SK-N-SH treated with all-trans-retinoic acid at 6 μM for 48 hours (cell line): ENCODE measurements around the gene FAM32A.

Source experiments
- ATAC-seq: fragments of 200-7000 bp; cut with Tn5 transposase; 3 replicates; pipeline ENCODE4 v1.9.1; 2020; ENCODE audit warnings: mild to moderate bottlenecking, moderate library complexity
- ARNTL ChIP-seq: fragments of 450-650 bp; formaldehyde crosslinking; IDR thresholded peaks from 2 replicates; pipeline ENCODE4 v1.5.0; 2020; ENCODE audit warnings: low read depth, mild to moderate bottlenecking, moderate library complexity, borderline replicate concordance
- BACH2 ChIP-seq: fragments of 250-450 bp; sonication (Bioruptor Pico); IDR thresholded peaks from 2 replicates; pipeline ENCODE4 v1.9.0; 2021; ENCODE audit warnings: mild to moderate bottlenecking, borderline replicate concordance
- CSDC2 ChIP-seq: fragments of 250-450 bp; sonication (Bioruptor Pico); IDR thresholded peaks from 2 replicates; pipeline ENCODE4 v1.5.0; 2020; ENCODE audit warnings: mild to moderate bottlenecking, moderate library complexity
- ESRRG ChIP-seq: fragments of 250-450 bp; sonication (Bioruptor Pico); IDR thresholded peaks from 2 replicates; pipeline ENCODE4 v1.6.1; 2021; ENCODE audit warnings: mild to moderate bottlenecking
- GLIS3 ChIP-seq: fragments of 250-450 bp; sonication (Bioruptor Pico); IDR thresholded peaks from 2 replicates; pipeline ENCODE4 v1.5.0; 2020; ENCODE audit warnings: mild to moderate bottlenecking, moderate library complexity
- ISL1 ChIP-seq: fragments of 250-450 bp; sonication (Bioruptor Pico); IDR thresholded peaks from 2 replicates; pipeline ENCODE4 v2.1.2; 2022; ENCODE audit warnings: mild to moderate bottlenecking, moderate library complexity
- OSR1 ChIP-seq: fragments of 250-450 bp; sonication (Bioruptor Pico); IDR thresholded peaks from 2 replicates; pipeline ENCODE4 v1.8.0; 2022; ENCODE audit warnings: moderate library complexity, mild to moderate bottlenecking, inconsistent platforms
- POU6F1 ChIP-seq: fragments of 250-450 bp; sonication (Bioruptor Pico); IDR thresholded peaks from 2 replicates; pipeline ENCODE4 v1.8.0; 2021; ENCODE audit warnings: low read depth, mild to moderate bottlenecking, moderate library complexity, borderline replicate concordance
- RARB ChIP-seq: fragments of 250-450 bp; sonication (Bioruptor Pico); IDR thresholded peaks from 2 replicates; pipeline ENCODE4 v1.8.0; 2021; ENCODE audit warnings: mild to moderate bottlenecking, moderate library complexity
- SNAI2 ChIP-seq: fragments of 250-450 bp; sonication (Bioruptor Pico); IDR thresholded peaks from 2 replicates; pipeline ENCODE4 v1.5.0; 2020; ENCODE audit warnings: mild to moderate bottlenecking, moderate library complexity
- TCF4 ChIP-seq: fragments of 250-450 bp; sonication (Bioruptor Pico); IDR thresholded peaks from 2 replicates; pipeline ENCODE4 v1.8.0; 2021; ENCODE audit warnings: mild to moderate bottlenecking, moderate library complexity, borderline replicate concordance
- TOX ChIP-seq: fragments of 250-450 bp; sonication (Bioruptor Pico); IDR thresholded peaks from 2 replicates; pipeline ENCODE4 v1.8.0; 2021; ENCODE audit warnings: mild to moderate bottlenecking, moderate library complexity, borderline replicate concordance
- ZC3H10 ChIP-seq: fragments of 250-450 bp; sonication (Bioruptor Pico); IDR thresholded peaks from 2 replicates; pipeline ENCODE4 v1.5.1; 2021; ENCODE audit warnings: mild to moderate bottlenecking, moderate library complexity
- ZFP3 ChIP-seq: fragments of 250-450 bp; sonication (Bioruptor Pico); IDR thresholded peaks from 2 replicates; pipeline ENCODE4 v1.5.0; 2020; ENCODE audit warnings: mild to moderate bottlenecking, moderate library complexity
- ZFP30 ChIP-seq: fragments of 450-650 bp; formaldehyde crosslinking; IDR thresholded peaks from 2 replicates; pipeline ENCODE4 v1.5.0; 2022; ENCODE audit warnings: mild to moderate bottlenecking, moderate library complexity
- ZNF565 ChIP-seq: fragments of 450-650 bp; formaldehyde crosslinking; conservative IDR thresholded peaks from 2 replicates; pipeline ENCODE4 v1.5.0; 2020; ENCODE audit warnings: low read depth, mild to moderate bottlenecking, moderate library complexity
- ZNF70 ChIP-seq: fragments of 450-650 bp; formaldehyde crosslinking; IDR thresholded peaks from 2 replicates; pipeline ENCODE4 v1.5.0; 2020; ENCODE audit warnings: mild to moderate bottlenecking, moderate library complexity
- ZNF8 ChIP-seq: fragments of 450-650 bp; formaldehyde crosslinking; IDR thresholded peaks from 2 replicates; pipeline ENCODE4 v1.5.0; 2020; ENCODE audit warnings: mild to moderate bottlenecking, moderate library complexity
- TF ChIP-seq, protein P1 (sequence below): fragments of 250-450 bp; sonication (Bioruptor Pico); IDR thresholded peaks from 2 replicates; pipeline ENCODE4 v1.8.0; 2020; ENCODE audit warnings: mild to moderate bottlenecking, moderate library complexity, borderline replicate concordance
- TF ChIP-seq, protein P2 (sequence below): fragments of 250-450 bp; sonication (Bioruptor Pico); IDR thresholded peaks from 2 replicates; pipeline ENCODE4 v1.5.1; 2020; ENCODE audit warnings: low read depth, mild to moderate bottlenecking, moderate library complexity
- TF ChIP-seq, protein P3 (sequence below): fragments of 250-450 bp; sonication (Bioruptor Pico); IDR thresholded peaks from 2 replicates; pipeline ENCODE4 v1.5.1; 2021; ENCODE audit warnings: mild to moderate bottlenecking, moderate library complexity
- TF ChIP-seq, protein P4 (sequence below): fragments of 250-450 bp; sonication (Bioruptor Pico); IDR thresholded peaks from 2 replicates; pipeline ENCODE4 v1.5.0; 2020; ENCODE audit warnings: mild to moderate bottlenecking, moderate library complexity

FAM32A gene

GRCh38 chr19:16205205-16206045, 20.2 kb downstream of the FAM32A start:
- no peak; the same call in 2 of the 3 replicates for ATAC-seq
- no peak for TF ChIP-seq CSDC2 (CRISPR knock-in tag)
- TF ChIP-seq ARNTL (CRISPR knock-in tag): no peak
- no peak for TF ChIP-seq ZNF70
- TF ChIP-seq, protein P1, sequence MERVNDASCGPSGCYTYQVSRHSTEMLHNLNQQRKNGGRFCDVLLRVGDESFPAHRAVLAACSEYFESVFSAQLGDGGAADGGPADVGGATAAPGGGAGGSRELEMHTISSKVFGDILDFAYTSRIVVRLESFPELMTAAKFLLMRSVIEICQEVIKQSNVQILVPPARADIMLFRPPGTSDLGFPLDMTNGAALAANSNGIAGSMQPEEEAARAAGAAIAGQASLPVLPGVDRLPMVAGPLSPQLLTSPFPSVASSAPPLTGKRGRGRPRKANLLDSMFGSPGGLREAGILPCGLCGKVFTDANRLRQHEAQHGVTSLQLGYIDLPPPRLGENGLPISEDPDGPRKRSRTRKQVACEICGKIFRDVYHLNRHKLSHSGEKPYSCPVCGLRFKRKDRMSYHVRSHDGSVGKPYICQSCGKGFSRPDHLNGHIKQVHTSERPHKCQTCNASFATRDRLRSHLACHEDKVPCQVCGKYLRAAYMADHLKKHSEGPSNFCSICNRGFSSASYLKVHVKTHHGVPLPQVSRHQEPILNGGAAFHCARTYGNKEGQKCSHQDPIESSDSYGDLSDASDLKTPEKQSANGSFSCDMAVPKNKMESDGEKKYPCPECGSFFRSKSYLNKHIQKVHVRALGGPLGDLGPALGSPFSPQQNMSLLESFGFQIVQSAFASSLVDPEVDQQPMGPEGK (CRISPR knock-in tag): no peak
- no peak for TF ChIP-seq TCF4 (CRISPR knock-in tag)
- no peak for TF ChIP-seq ZNF8 (CRISPR knock-in tag)
- TF ChIP-seq, protein P2, sequence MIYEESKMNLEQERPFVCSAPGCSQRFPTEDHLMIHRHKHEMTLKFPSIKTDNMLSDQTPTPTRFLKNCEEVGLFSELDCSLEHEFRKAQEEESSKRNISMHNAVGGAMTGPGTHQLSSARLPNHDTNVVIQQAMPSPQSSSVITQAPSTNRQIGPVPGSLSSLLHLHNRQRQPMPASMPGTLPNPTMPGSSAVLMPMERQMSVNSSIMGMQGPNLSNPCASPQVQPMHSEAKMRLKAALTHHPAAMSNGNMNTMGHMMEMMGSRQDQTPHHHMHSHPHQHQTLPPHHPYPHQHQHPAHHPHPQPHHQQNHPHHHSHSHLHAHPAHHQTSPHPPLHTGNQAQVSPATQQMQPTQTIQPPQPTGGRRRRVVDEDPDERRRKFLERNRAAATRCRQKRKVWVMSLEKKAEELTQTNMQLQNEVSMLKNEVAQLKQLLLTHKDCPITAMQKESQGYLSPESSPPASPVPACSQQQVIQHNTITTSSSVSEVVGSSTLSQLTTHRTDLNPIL (CRISPR knock-in tag): no peak
- no peak for TF ChIP-seq GLIS3
- TF ChIP-seq, protein P3, sequence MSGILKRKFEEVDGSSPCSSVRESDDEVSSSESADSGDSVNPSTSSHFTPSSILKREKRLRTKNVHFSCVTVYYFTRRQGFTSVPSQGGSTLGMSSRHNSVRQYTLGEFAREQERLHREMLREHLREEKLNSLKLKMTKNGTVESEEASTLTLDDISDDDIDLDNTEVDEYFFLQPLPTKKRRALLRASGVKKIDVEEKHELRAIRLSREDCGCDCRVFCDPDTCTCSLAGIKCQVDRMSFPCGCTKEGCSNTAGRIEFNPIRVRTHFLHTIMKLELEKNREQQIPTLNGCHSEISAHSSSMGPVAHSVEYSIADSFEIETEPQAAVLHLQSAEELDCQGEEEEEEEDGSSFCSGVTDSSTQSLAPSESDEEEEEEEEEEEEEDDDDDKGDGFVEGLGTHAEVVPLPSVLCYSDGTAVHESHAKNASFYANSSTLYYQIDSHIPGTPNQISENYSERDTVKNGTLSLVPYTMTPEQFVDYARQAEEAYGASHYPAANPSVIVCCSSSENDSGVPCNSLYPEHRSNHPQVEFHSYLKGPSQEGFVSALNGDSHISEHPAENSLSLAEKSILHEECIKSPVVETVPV (CRISPR knock-in tag): no peak
- no peak for TF ChIP-seq ZC3H10 (CRISPR knock-in tag)
- TF ChIP-seq TOX (CRISPR knock-in tag): no peak
- TF ChIP-seq ESRRG (CRISPR knock-in tag): no peak
- no peak for TF ChIP-seq ZFP3 (CRISPR knock-in tag)

DNA sequence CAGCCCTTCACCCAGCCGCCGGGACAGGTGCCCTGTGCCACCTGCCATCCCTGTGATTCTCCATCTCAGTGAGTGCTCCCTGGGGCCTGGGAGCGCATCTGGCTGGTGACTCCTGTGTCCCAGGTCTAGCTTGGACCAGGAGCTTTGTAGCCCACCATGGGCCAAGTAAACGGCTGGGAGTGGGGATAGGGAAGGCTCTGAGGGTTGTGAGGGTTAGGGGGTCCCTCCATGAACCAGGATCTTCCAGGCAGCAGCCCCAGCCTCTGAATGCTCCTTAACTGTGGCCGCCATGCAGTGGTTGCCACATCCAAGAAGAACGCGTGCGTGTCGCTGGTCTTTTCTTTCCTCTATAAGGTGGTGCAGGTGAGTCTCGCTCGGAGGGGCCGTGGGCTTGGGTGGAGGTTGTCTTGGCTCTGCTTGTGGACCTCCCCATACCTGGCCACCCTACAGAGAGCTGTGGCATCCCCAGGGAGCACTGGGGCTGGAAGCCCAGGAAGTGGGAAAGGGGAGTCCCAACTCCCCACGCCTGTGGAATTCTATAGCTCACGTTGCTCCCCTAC, 20.9 kb downstream of the FAM32A start:
- no peak for ATAC-seq
- TF ChIP-seq, protein P1 (CRISPR knock-in tag): no peak
- TF ChIP-seq OSR1: no peak
- TF ChIP-seq ARNTL (CRISPR knock-in tag): no peak
- TF ChIP-seq, protein P2 (CRISPR knock-in tag): no peak
- TF ChIP-seq TCF4 (CRISPR knock-in tag): no peak
- TF ChIP-seq ZNF565: no peak
- TF ChIP-seq ZNF8 (CRISPR knock-in tag): no peak
- TF ChIP-seq ESRRG (CRISPR knock-in tag): no peak
- TF ChIP-seq ISL1 (CRISPR knock-in tag): no peak
- TF ChIP-seq ZC3H10 (CRISPR knock-in tag): no peak
- TF ChIP-seq BACH2 (CRISPR knock-in tag): no peak
- no peak for TF ChIP-seq RARB (CRISPR knock-in tag)
- TF ChIP-seq ZFP3 (CRISPR knock-in tag): no peak
- TF ChIP-seq SNAI2 (CRISPR knock-in tag): no peak
- TF ChIP-seq ZFP30: no peak
- TF ChIP-seq POU6F1 (CRISPR knock-in tag): no peak
- TF ChIP-seq, protein P4, sequence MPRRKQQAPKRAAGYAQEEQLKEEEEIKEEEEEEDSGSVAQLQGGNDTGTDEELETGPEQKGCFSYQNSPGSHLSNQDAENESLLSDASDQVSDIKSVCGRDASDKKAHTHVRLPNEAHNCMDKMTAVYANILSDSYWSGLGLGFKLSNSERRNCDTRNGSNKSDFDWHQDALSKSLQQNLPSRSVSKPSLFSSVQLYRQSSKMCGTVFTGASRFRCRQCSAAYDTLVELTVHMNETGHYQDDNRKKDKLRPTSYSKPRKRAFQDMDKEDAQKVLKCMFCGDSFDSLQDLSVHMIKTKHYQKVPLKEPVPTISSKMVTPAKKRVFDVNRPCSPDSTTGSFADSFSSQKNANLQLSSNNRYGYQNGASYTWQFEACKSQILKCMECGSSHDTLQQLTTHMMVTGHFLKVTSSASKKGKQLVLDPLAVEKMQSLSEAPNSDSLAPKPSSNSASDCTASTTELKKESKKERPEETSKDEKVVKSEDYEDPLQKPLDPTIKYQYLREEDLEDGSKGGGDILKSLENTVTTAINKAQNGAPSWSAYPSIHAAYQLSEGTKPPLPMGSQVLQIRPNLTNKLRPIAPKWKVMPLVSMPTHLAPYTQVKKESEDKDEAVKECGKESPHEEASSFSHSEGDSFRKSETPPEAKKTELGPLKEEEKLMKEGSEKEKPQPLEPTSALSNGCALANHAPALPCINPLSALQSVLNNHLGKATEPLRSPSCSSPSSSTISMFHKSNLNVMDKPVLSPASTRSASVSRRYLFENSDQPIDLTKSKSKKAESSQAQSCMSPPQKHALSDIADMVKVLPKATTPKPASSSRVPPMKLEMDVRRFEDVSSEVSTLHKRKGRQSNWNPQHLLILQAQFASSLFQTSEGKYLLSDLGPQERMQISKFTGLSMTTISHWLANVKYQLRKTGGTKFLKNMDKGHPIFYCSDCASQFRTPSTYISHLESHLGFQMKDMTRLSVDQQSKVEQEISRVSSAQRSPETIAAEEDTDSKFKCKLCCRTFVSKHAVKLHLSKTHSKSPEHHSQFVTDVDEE (CRISPR knock-in tag): no peak
- no peak for TF ChIP-seq GLIS3
- TF ChIP-seq ZNF70: no peak
- TF ChIP-seq, protein P3 (CRISPR knock-in tag): no peak
